ENCODE measurements around the gene MYO1D.
"Not testable (repeated sequence)": the region's sequence is repeated elsewhere in the genome, so short reads cannot be mapped to it uniquely, and the experiment has no call there.

MYO1D gene

DNA sequence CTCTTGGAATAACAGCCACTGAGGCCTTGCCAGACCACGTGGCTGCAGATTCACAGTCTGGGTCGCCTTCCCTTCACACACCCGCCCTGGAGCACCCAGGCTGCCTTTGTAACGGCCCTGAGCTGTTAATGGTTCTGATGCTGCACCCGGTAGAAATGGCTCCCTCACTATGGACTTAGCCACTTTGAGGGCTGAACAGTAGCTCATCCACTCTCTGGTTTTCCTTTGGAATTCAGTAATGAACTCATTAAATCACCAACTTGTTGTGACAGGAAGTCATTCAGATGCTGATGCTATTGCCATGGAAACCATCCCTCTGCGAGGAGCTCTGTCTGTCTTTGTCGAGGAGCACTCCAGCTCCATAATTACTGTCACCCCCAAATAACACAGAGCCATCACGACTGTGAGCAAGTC lies 330.9 kb downstream of the MYO1D start:
- no peak for DNase-seq (ENCODE audit: low read depth in 4 of 4, low spot score in 1 of 4)

DNA sequence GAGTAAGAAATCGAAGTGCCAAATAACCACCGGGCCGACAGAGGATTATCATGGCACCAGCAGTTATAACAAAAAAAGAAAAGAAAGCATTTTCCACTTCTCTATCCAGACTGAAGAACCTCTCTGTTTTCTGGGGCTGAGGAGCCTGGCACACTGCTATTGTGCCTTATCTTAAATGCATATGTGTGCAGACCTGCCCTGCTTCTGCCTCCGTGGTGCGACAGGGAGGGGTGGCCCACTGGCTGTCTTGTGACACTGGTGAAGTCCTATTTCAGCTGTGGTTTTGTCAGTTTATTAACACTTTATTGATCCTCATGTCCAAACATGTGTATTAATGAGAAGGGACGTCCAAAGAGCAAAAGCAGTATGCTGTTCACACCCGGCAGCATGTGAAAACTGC lies 334.7 kb downstream of the MYO1D start:
- DNase-seq (ENCODE audit: low read depth in 4 of 4, low spot score in 1 of 4), result no peak

DNA sequence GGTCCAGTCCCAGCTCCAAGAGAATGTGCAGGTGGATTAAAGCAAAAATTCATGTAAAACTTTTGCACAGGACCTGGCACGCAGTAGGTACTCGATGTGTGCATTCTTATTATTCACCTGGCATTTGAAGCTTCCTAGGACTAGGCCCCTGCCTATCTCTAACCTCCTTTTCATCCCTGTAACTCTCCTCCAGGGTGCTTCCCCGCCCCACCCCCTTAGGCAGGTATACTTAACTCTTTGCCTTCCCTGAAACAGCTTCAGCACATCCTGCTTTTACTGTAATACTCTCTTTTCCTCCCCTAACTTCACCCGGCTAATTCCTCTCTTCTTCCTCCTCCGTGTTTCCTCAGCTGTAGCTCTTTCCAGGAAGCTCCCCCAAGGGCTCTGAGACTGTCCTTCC lies 335.3 kb downstream of the MYO1D start:
- no peak for DNase-seq (ENCODE audit: low read depth in 4 of 4, low spot score in 1 of 4)

DNA sequence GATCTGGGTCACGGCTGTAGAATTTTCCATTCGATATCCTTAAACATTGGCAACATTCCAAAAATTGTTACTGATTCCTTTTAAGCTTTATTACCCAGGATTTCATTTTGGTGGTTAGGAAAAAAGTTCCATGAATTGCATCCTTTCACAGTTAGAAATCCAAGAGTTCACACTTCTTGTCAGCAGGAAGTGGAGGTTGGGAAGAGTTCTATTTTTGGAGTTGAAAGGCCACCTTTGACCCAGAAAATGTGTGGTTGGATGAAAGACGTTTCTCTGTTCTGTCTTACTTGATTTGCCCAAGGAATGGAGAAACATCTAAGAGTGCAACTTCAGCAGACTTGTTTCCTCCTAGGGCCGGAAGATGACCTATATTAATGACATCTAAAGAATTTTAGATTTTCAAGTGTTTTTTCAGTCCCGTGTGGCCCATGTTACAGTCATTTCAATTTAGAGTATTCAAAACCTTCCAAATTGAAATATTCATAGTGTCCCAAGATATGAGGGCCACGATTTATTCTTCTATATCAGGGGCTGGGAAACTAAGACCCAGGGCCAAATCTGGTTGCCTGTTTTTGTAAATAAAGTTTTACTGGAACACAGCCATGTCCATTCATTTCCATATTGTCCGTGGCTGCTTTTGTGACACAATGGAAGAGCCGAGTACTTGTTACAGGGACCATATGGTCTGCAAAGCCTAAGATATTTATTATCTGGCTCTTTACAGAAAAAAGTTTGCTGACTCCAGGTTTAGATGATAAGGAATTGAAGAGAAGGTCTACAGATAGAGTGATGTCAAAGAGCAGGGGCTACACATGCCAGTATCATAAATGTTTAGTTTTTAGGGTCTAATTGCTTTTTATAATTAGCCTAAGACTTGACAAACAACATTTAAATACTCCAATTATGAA lies 339.9 kb downstream of the MYO1D start:
- DNase-seq (ENCODE audit: low read depth in 4 of 4, low spot score in 1 of 4), result no peak

DNA sequence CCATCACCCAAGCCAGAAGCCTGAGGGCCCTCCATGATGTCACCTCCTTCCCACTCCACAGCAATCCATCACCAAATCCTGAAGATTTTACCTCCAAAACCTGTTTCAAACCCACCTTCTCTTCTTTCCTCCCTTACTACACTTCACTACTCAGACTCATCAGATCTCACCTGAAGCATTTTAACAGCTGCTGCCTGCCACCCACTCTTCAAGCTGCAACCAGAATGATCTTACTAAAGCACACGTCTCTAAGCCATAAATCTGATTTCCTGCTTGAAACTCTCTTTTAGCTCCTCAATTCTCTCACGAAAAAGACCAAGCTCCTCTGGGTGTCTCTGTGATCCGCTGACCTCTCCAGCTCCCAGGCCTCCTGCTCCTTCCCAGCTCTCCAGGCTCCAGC lies 343.6 kb downstream of the MYO1D start:
- no peak for DNase-seq (ENCODE audit: low read depth in 4 of 4, low spot score in 1 of 4)

DNA sequence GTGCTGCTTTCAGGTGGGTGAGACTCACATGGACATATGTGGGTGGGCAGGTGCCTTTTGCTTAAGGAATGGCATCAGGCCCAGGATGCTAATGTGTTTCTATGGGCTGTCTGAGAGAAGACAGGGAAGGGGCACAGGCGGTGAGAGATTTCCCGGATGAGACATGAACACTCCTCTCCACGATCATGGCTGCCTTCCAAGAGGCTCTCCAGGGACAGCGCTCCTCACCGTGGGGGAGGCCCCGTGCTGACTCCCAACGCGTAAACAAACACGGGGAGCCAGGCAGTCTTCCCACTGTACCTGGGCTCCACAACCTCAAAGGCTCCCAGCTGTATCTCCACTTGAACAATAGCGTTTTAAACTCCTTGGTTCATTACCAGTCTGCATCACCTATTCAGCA lies 347.3 kb downstream of the MYO1D start:
- DNase-seq (ENCODE audit: low read depth in 4 of 4, low spot score in 1 of 4), result no peak

DNA sequence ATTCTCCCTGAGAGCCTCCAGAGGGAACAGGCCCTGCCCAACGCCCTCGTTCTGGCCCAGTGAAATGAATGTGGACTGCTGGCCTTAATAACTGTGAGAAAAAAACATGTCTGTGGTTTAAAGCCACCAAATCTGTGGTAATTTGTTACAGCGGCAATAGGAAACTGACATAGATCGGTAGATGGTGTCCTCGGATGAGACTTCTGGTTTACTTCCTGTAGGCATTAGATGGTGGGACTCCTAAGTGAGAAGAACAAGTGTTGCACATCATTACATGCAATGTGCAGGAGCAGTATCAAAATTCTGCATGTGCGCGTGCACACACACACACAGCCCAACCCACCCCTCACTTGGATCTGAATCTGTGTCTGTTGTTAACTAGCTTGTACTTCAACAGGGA lies 348.1 kb downstream of the MYO1D start:
- no peak for DNase-seq (ENCODE audit: low read depth in 4 of 4, low spot score in 1 of 4)

DNA sequence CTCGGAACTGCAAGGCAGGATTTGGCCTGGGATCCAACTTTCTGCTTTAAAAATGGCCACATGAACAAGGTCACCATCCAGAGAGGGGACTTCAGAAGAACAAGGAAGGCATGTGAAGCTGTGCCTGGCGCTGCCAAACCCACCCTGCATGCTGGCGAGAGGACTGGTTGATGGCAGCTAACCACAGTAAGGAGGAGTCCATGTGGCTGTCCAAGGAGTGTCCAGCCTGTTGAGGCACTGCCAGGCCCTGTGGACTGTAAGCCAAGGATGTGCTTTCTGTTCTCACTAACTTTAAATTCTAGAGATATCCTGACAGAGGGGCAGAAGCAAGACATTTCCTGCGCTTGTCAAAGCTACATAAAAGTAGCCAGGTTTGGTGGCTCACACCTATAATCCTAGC lies 349.8 kb downstream of the MYO1D start:
- no peak for DNase-seq (ENCODE audit: low read depth in 4 of 4, low spot score in 1 of 4)

DNA sequence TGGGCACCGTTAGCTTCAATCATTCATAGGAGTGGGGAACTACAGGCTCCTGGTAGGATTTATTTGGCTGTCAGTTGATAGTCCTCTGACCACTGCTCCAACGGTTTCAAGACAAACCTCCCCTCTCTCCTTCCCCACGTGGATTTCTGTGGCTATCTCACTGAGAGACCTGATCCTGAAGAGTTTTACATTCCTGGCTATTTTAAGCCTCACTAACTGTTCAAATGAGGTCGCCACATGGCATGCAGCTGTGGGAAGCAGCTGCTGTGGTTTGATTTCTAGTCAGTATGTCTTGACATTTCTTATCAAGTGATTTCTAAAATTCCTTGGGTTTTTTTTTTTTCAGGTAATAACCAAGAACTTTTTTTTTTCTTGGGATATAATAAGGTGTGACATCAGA lies 351.8 kb downstream of the MYO1D start:
- DNase-seq (ENCODE audit: low read depth in 4 of 4, low spot score in 1 of 4), result no peak

DNA sequence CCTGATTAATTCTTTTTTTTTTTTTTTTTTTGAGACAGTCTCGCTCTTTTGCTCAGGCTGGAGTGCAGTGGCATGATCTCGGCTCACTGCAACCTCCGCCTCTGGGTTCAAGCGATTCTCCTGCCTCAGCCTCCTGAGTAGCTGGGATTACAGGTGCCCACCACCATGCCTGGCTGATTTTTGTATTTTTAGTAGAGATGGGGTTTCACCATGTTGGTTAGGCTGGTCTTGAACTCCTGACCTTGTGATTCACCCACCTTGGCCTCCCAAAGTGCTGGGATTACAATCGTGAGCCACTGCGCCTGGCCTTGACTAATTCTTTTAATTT lies 352.4 kb downstream of the MYO1D start:
- not testable (repeated sequence) for DNase-seq (ENCODE audit: low read depth in 4 of 4, low spot score in 1 of 4)

DNA sequence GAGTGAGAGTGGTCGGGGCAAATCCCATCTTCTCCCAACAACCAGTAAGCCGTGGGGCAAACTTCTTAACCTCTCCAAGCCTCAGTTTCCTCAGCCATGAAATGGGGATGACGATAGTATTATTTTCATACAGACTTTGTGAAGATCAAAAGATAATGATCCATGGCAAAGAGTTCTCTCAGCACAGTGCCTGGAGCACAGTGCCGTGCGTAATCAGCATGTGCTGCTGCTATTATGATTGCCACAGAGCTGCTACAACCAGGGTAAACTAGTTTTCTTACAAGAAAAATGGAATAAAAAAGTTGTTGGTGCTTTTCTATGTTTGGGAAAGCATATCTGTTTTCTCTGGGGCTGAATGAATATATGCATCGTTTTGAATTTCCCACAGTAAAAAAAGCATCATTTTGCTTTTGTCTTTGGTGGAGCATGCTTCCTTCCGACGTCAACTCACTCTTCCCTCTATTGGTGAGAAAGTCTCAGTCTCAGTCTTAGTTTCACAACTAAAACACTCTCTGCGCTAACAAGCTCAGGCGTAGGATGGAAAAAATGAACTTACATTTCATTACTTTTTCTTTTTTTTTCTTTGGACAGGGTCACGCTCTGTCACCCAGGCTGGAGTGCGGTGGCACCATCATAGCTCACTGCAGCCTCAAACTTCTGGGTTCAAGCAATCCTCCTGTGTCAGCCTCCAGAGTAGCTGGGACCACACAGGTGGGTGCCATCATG lies 352.9 kb downstream of the MYO1D start:
- no peak for DNase-seq (ENCODE audit: low read depth in 4 of 4, low spot score in 1 of 4)

DNA sequence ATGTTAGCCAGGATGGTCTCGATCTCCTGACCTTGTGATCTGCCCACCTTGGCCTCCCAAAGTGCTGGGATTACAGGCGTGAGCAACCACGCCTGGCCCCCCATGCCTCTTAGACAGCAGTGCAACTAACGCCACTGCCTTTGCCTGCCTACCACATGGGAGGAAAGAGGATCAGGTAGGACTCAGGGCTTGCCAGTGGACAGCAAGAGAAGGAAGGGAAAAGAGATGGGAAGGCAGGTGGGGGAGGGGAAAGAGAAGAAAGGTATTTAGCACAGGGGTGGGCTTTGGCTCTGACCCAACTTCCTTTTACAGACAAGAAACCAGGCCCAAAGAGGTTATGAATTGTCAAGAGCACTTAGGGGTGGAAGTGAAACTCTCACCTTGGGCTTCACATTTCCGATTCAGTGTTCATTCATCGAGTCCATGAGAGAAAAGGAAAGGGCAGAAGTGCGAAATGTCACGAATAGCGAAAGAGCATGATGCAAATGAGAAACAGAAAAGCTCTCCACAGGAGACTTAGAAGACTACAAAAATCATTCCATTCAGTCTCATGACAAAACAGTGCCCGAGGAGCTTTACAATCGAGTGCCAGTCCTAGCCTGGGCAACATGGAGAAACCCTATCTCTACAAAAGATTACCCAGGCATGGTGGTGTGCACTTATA lies 353.8 kb downstream of the MYO1D start:
- no peak for DNase-seq (ENCODE audit: low read depth in 4 of 4, low spot score in 1 of 4)

DNA sequence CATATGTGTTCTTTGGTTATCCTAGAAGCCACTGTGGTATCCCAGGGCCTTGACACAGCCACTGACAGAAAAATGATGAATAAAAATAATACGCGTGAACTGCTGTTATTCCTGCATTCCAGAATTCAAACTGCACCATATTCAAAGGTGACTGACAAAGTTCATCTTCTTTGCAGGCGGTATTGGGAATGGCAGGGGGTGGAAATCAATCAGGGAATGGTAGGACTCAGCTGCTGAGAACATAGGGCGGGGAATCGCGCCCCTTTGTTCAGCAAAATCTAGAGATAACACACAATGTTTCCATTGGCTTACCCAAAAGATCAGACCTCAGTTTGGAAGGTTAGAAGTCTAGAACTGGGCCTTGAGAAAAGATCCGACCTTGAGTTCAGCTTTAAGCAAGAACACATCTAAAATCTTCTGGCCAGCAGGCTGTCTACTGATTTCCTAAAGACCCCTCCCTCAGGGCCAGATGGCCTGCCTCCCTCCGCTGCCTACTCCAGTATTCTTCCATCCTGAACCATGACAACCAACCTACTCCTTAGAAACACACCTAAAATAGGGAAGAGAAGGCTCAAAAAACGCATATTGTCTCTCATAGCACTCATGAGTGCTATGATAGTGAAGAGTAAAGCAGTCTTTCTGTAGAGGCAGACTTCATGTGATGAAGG lies 356.1 kb downstream of the MYO1D start:
- DNase-seq (ENCODE audit: low read depth in 4 of 4, low spot score in 1 of 4), result no peak

DNA sequence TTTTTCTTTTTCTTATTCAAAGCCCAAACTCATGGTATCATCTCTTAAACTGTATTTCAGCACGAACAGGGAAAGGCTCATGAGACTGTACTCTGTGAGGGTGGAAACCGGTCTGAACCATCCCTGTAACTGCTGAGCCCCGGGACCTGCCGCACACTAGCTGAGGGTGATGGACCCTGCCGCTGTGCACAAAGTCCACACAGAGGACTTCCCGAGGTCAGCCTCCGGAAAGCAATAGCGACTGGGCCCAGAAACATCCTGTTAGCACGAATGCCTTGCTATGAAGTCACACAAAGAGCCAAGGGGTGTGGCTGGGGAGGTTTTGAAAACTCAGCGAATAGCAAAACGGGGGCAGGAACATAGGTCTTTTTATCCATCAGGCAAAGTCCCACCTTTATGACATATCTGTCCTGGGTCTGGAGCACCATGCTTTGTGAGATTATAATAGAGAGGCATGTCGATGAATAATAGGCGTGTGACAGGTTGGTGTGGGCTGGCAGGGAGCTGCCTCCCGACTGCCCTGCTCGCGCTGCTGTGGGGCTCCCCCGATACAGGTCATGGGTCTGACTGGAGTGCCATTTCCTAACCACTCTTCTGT lies 356.7 kb downstream of the MYO1D start:
- peak in 1 of 4 experiments; percentile 54 for DNase-seq (ENCODE audit: low read depth in 4 of 4, low spot score in 1 of 4)

DNA sequence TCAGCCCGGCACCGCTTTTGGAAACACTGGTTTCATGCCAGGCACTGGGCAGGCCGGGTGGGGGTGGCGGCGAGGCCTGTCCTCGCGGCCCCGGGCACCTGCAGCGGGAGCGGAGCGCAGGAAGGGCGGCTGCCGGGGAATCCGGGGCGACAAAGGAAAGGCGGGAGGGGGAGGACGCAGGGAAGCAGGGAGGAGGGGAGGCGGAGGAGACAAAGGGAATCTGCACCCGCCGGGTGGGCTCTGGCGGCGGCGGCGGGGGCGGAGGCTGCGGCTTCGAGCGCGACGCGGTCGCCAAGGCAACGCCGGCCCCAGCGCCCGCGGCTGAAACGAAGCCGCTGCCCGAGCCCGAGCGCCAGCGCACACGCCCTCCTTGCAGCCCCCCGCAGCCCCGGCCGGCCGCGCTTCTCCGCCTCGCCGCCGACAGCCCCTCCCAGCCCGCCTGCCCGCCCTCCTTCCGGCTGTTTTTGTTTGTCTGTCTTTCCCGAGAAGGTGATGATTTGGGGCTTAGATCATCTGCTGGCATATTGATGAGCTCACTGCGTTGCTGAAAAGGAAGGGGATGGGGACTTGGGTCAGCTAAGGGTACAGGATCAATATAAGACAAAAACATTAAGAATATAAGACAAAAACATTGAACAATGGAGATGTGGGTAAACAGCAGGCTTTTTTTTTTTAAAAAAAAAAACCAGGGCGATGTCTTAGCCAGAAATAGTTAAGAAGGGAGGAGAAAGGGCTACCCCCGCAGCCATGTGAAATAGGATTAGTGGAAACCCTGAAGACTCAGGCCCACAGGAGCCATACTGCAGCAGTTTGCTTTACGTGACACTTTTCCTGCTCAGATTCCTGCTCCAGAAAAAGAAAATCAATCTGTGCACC lies 357.5 kb downstream of the MYO1D start:
- peak in 2 of 4 experiments; percentile 35 to 56 for DNase-seq (ENCODE audit: low read depth in 4 of 4, low spot score in 1 of 4)

DNA sequence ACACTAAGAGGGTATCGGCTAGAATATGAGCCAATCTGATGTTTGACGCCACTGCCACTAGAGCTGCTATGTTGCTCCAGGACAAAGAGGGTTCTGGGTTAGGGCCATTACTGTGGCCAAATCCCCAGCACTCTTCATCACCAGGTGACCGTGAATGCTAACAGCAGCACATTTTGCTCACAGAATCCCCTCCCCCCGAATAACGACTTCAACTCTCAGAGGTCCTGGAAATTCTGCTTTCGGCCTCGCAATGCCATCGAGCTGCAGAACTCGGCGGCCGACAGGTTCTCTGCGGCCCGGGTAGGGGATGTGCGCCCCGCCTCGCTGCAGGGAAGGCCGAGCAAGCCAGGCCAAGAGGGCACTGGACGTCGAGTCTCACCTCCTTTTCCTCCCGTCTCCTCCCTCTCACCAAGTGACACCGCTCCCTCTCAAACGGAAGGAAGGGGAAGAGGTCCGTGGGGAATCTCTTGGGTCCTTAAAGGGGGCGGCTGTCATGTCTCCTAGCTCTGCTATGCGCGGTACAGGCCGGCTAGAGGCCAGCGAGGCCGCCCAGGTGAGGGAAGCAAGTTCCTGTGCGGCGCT lies 358.2 kb downstream of the MYO1D start:
- DNase-seq (ENCODE audit: low read depth in 4 of 4, low spot score in 1 of 4), result no peak

DNA sequence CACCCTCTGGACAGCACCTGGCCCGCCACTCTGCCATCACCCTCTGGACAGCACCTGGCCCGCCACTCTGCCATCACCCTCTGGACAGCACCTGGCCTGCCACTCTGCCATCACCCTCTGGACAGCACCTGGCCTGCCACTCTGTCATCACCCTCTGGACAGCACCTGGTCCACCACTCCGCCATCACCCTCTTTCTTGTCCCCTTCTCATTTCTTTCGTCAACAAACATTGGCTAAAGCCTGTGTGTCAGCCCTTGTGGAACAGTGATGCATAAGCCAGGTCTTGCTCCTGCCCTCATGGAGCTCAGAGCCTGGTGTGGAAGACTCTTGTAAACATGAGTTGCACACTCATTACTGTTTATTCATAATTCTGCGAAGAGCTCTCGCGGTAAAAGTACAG lies 358.9 kb downstream of the MYO1D start:
- no peak for DNase-seq (ENCODE audit: low read depth in 4 of 4, low spot score in 1 of 4)

DNA sequence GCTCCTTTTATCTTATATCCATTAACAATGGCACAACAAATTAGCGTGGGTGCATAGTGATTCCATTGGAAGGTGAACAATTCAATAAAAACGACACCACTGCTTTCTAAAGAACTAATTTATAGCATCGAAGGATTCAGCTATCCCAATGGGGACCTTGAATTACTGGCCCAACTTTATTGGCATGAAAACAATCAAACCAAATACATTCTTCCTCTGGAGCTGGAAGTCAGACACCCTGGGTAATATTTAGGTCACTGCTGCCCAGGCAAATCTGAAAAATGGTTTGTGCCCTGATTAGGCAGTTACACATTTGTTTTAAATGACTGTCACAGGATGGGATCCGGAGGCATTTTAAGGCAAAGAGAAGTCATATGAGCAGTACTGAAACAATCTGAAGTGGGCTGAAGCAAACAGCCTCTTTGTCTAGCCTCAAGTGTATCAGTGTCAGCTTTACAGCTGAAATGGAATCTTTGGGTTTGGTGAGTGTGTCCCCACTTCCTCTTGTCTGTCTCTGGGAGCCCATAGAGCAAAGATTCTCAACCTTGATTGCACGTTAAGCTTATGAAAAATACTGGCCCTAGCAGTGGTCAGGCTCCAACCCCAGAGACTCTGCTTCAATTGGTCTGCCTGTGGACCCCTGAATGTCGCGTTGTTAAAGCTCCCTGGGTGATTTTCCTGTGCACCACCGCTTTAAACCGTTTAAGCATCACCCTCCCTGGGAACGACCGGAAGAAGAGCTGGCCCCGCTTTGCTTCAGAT lies 359.8 kb downstream of the MYO1D start:
- no peak for DNase-seq (ENCODE audit: low read depth in 4 of 4, low spot score in 1 of 4)

DNA sequence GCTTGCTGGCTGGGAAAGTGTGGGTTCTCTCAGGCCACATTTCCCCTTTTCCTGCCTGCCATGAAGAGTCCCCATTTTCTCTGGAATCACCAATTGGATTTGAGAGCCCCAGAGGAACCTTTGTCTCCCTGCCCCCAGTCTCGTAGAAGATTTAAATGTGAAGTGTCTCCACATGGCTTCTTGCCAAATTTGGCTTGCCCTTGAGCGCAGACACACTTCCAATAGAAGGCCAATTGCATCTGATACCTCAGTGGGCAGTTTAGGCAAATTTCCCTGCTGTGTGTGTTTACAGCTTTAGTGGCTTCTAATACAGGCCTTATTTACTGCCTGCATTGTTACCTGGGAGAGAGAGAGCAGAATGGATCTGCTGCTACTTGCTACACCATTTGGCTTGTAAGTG lies 360.5 kb downstream of the MYO1D start:
- DNase-seq (ENCODE audit: low read depth in 4 of 4, low spot score in 1 of 4), result no peak
